Spleen (tissue), 7 donors: Measurements from ENCODE around the gene IL20.

ENCODE experiments used
- CTCF ChIP-seq, 11 experiments: fragments of 200-600 bp in 7 of 11; fragments of 450-650 bp in 4 of 11; sonication (generic) in 4 of 11; IDR thresholded peaks in 8 of 11; conservative IDR thresholded peaks in 3 of 11; 1 replicate in 7 of 11; 2 replicates in 4 of 11; pipeline versions ENCODE4 v1.4.0 to v1.8.0; 2016 to 2021; ENCODE audit warnings: antibody characterized with exemption in 11 of 11, inconsistent platforms in 4 of 11, mild to moderate bottlenecking in 1 of 11
- POLR2A ChIP-seq, 3 donors: fragments of 450-650 bp; IDR thresholded peaks; one replicate each; pipeline ENCODE4 v1.5.1; 2017; ENCODE audit warnings: antibody characterized with exemption in 3 of 3, mild to moderate bottlenecking in 1 of 3
- donor health status: DM: no; HTN: no; CAD: no; lungs with moderate emphysema.
- donor health status: DM: no; HTN: no; CAD: no.
- donor health status: DM: no; HTN: no; CAD: no.

GRCh38 chr1:206824331-206824730 lies 41.1 kb upstream of the IL20 start:
- no peak for TF ChIP-seq CTCF (IDR thresholded peaks at IDR 0.05 in 8 of 11, conservative IDR thresholded peaks at IDR 0.05 in 3 of 11)
- no peak for TF ChIP-seq POLR2A (IDR thresholded peaks at IDR 0.05)
